Activated CD8-positive, alpha-beta T cell treated with anti-CD3 and anti-CD28 coated beads for 36 hours (primary cell): ENCODE results near the gene SLC2A13. TPM values are rescaled to one million over a fixed set of nuclear protein-coding genes. Genes with fewer than 3 reads are reported as not detected.

Experiments
- ATAC-seq: fragments of 200-7000 bp; cut with Tn5 transposase; one replicate; pipeline ENCODE4 v1.10.0; 2021; ENCODE audit warnings: mild to moderate bottlenecking, moderate library complexity
- CTCF ChIA-PET: fragments of 350-600 bp; sonication (Branson Sonifier 250); formaldehyde crosslinking; loops from one replicate; lab custom pipeline; 2021; ENCODE audit warnings: antibody characterized with exemption; lab: Charles Lee
- POLR2A ChIA-PET: fragments of 350-600 bp; sonication (Branson Sonifier 250); formaldehyde crosslinking; loops from one replicate; lab custom pipeline; 2021; ENCODE audit warnings: antibody characterized with exemption; lab: Charles Lee
- DNase-seq: peaks from one replicate; pipeline ENCODE4 v3.0.0-alpha.2; 2020
- H3K27ac Mint-ChIP-seq: one replicate; pipeline ENCODE4 v1.8.0; 2021; ENCODE audit warnings: mild to moderate bottlenecking, mixed read lengths
- H3K27me3 Mint-ChIP-seq: one replicate; pipeline ENCODE4 v1.8.0; 2021; ENCODE audit warnings: mixed read lengths
- H3K36me3 Mint-ChIP-seq: one replicate; pipeline ENCODE4 v1.8.0; 2021; ENCODE audit warnings: low read depth, mixed read lengths
- H3K4me1 Mint-ChIP-seq: one replicate; pipeline ENCODE4 v1.8.0; 2021; ENCODE audit warnings: low read depth, mixed read lengths
- H3K4me3 Mint-ChIP-seq: one replicate; pipeline ENCODE4 v1.8.0; 2021; ENCODE audit warnings: mild to moderate bottlenecking, moderate library complexity, mixed read lengths
- H3K9me3 Mint-ChIP-seq: one replicate; pipeline ENCODE4 v1.8.0; 2021; ENCODE audit warnings: mixed read lengths
- intact Hi-C: fragments of 100-400 bp; cut with micrococcal nuclease; formaldehyde crosslinking; loops from one replicate; pipeline ENCODE4 v1.10.0; 2022
- total RNA-seq, 2 experiments: library from RNA; stranded (reverse); gene quantifications; one replicate each; pipeline ENCODE4 v1.2.3, GENCODE V29; 2021
- TF ChIP-seq, protein P1 (sequence below): fragments of 200-600 bp; IDR thresholded peaks from one replicate; pipeline ENCODE4 v1.8.0; 2022; ENCODE audit warnings: antibody characterized with exemption, mild to moderate bottlenecking

SLC2A13 gene
- total RNA-seq, 2 experiments from 2014 or later: 9.0 to 9.3 TPM

- ChIA-PET CTCF (interaction anchor here (0.8 kb wide), 1 partner anchor 407 kb away, joined by 3 read pairs; no protein-coding TSS in a partner anchor), POLR2A (interaction anchor here (0.6 kb wide), 1 partner anchor 491 kb away, joined by 3 read pairs; no protein-coding TSS in a partner anchor)
- TF ChIP-seq, protein P1, sequence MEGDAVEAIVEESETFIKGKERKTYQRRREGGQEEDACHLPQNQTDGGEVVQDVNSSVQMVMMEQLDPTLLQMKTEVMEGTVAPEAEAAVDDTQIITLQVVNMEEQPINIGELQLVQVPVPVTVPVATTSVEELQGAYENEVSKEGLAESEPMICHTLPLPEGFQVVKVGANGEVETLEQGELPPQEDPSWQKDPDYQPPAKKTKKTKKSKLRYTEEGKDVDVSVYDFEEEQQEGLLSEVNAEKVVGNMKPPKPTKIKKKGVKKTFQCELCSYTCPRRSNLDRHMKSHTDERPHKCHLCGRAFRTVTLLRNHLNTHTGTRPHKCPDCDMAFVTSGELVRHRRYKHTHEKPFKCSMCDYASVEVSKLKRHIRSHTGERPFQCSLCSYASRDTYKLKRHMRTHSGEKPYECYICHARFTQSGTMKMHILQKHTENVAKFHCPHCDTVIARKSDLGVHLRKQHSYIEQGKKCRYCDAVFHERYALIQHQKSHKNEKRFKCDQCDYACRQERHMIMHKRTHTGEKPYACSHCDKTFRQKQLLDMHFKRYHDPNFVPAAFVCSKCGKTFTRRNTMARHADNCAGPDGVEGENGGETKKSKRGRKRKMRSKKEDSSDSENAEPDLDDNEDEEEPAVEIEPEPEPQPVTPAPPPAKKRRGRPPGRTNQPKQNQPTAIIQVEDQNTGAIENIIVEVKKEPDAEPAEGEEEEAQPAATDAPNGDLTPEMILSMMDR: no peak
- DNase-seq (no peak), ATAC-seq (no peak)
- Mint-ChIP-seq H3K36me3 (peaks cover 4% of the 10 kb centered on the region), H3K4me3 (no peak overlapping the region), H3K27me3 (no peaks in the 10 kb centered on the region), H3K9me3 (no peaks in the 10 kb centered on the region), H3K4me1 (peaks cover 15% of the 10 kb centered on the region), H3K27ac (no peak overlapping the region)
- intact Hi-C loops: no loop called here
These were observed 7.3 kb downstream of the SLC2A13 start for GRCh38 chr12:40098406-40099145.

DNA sequence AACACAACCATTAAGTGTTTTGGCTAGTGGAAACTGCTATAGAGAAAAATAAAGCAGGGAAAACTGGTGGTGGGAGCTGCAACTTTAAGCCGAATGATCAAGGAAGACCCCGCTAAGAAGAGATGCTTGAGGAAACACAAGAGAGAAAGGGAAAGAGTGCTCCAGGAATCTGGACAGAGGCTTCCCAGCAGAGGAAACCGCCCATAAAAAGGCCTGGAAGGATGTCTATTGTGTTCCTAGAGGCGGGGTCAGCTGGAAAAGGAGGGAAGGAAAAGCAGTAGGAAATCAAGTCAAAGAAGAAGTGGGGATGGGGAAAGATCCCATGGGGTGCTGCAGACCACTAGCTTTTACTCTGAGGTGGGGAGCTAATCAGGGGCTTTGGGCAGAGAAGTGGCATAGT is 12.4 kb downstream of the SLC2A13 start:
- CTCF ChIA-PET: interaction anchor here (0.8 to 0.9 kb wide), 2 partner anchors 13 to 83 kb away, joined by 3 read pairs; partner anchors contain the start of gene SLC2A13

DNA sequence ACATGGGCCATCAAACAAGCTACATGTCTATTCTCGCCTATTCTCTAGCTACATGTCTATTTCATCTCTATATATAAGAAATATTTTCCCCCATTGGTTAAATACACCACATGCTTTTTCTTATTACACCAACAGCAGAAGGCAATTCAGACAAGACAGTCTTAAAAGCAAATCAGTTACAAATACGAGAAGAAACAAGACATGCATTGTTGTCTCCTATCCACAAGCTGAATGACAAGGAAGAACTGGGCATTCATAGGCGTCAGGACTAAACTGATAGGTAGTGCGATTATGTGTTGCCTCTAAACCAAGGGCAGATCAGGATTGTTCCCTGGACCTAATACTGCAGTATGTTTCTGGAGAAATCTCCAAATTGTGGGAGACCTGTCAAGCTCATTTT is 19.4 kb downstream of the SLC2A13 start:
- no peak overlapping the region for H3K4me3 Mint-ChIP-seq
- ChIA-PET POLR2A (no interaction called here), CTCF (interaction anchor here (2.2 kb wide), 1 partner anchor 22 kb away, joined by 7 read pairs; no protein-coding TSS in a partner anchor)
- no peaks in the 10 kb centered on the region for H3K27me3 Mint-ChIP-seq
- DNase-seq (no peak), ATAC-seq (no peak)
- H3K4me1 Mint-ChIP-seq: no peaks in the 10 kb centered on the region
- H3K27ac Mint-ChIP-seq: no peak overlapping the region
- TF ChIP-seq, protein P1: no peak
- H3K36me3 Mint-ChIP-seq: peaks cover 10% of the 10 kb centered on the region
- H3K9me3 Mint-ChIP-seq: no peaks in the 10 kb centered on the region
- intact Hi-C loops: no loop called here

More for the DNA sequence above, 12.4 kb downstream of the SLC2A13 start:
- DNase-seq: no peak
- H3K4me3 Mint-ChIP-seq: no peak overlapping the region
- TF ChIP-seq, protein P1: no peak
- H3K27ac Mint-ChIP-seq: no peak overlapping the region
- no peaks in the 10 kb centered on the region for H3K27me3 Mint-ChIP-seq
- H3K9me3 Mint-ChIP-seq: no peaks in the 10 kb centered on the region
- ATAC-seq: no peak
- POLR2A ChIA-PET: no interaction called here
- H3K36me3 Mint-ChIP-seq: peaks cover 7% of the 10 kb centered on the region
- intact Hi-C loops: no loop called here
- no peaks in the 10 kb centered on the region for H3K4me1 Mint-ChIP-seq

GRCh38 chr12:40078266-40078665 is 27.6 kb downstream of the SLC2A13 start:
- intact Hi-C loops: no loop called here
- no peak overlapping the region for H3K27ac Mint-ChIP-seq
- no peaks in the 10 kb centered on the region for H3K4me1 Mint-ChIP-seq
- TF ChIP-seq, protein P1: no peak
- POLR2A ChIA-PET: no interaction called here
- CTCF ChIA-PET: interaction anchor here (0.8 kb wide), 1 partner anchor 10 kb away, joined by 3 read pairs; no protein-coding TSS in a partner anchor
- H3K4me3 Mint-ChIP-seq: no peak overlapping the region
- peaks cover 2% of the 10 kb centered on the region for H3K27me3 Mint-ChIP-seq
- ATAC-seq: no peak
- no peak for DNase-seq
- H3K36me3 Mint-ChIP-seq: peaks cover 6% of the 10 kb centered on the region
- peaks cover 15% of the 10 kb centered on the region for H3K9me3 Mint-ChIP-seq

- no peak overlapping the region for H3K27ac Mint-ChIP-seq
- ChIA-PET POLR2A (no interaction called here), CTCF (no interaction called here)
- DNase-seq (no peak), ATAC-seq (no peak)
- intact Hi-C loops: no loop called here
- TF ChIP-seq, protein P1: no peak
- H3K27me3 Mint-ChIP-seq: peaks cover 2% of the 10 kb centered on the region
- peaks cover 15% of the 10 kb centered on the region for H3K9me3 Mint-ChIP-seq
- H3K36me3 Mint-ChIP-seq: peaks cover 6% of the 10 kb centered on the region
- peaks cover 7% of the 10 kb centered on the region for H3K4me1 Mint-ChIP-seq
- H3K4me3 Mint-ChIP-seq: no peak overlapping the region
These were observed 30.4 kb downstream of the SLC2A13 start for GRCh38 chr12:40075458-40075857.
